ENCODE data around the gene CXADR. TPM values are rescaled to one million over a fixed set of nuclear protein-coding genes. Genes with fewer than 3 reads are reported as not detected.
A peak's percentile ranks its signal among the peaks of the same experiment; 100 is the strongest.

CXADR gene
- total and polyA plus RNA-seq, 4 donors = 8.5 to 46.4 (median 26.5) TPM

DNA sequence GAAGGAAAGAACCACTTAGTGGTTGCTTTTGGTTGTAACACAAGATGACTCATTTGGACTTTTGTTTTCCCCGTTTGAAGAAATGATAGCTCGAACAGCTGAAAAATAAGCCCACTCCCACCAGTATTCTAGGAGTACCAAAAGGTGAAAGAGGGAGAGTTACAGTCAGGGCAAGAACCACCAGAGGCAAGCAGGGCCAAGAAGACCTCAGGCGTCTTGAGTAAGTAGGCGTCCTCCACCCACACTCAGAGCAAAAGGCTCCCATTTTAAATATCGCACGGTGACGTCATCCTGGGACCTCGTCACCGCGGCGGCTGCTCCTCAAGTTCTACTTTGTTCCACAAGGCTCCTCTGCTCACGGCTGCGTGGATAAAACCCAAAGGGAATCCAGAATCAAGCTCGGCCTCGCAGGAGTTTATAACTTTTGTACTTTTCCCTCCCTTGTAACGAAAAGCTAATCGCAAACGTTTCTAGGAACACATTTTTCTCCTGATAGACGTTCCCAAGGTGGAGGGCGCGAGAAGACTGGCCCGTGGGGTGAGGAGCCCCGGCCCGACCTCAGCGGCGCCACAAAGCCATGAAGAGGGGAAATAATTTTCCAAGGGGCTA, 98.7 kb downstream of the CXADR start:
- peak; percentile 82 for DNase-seq (ENCODE audit: low spot score)
- peaks cover 0 to 6% (median 1%) of the 10 kb centered on the region in 4 donors for H3K36me3 ChIP-seq (ENCODE audit: control insufficient read depth in 4 of 4, insufficient read depth in 3 of 4, low read depth in 1 of 4, low read length in 3 of 4)
- TF ChIP-seq, protein P1, sequence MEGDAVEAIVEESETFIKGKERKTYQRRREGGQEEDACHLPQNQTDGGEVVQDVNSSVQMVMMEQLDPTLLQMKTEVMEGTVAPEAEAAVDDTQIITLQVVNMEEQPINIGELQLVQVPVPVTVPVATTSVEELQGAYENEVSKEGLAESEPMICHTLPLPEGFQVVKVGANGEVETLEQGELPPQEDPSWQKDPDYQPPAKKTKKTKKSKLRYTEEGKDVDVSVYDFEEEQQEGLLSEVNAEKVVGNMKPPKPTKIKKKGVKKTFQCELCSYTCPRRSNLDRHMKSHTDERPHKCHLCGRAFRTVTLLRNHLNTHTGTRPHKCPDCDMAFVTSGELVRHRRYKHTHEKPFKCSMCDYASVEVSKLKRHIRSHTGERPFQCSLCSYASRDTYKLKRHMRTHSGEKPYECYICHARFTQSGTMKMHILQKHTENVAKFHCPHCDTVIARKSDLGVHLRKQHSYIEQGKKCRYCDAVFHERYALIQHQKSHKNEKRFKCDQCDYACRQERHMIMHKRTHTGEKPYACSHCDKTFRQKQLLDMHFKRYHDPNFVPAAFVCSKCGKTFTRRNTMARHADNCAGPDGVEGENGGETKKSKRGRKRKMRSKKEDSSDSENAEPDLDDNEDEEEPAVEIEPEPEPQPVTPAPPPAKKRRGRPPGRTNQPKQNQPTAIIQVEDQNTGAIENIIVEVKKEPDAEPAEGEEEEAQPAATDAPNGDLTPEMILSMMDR (IDR thresholded peaks at IDR 0.05; ENCODE audit: low read depth, low read length, missing input control) = no peak
- TF ChIP-seq YY1 (IDR thresholded peaks at IDR 0.05) (peak; percentile 67), REST (IDR thresholded peaks at IDR 0.05) (no peak), TAF1 (conservative IDR thresholded peaks at IDR 0.05) (no peak), GABPA (IDR thresholded peaks at IDR 0.05 in 1 of 2, conservative IDR thresholded peaks at IDR 0.05 in 1 of 2) (no peak), HNF4G (IDR thresholded peaks at IDR 0.05) (no peak), JUND (IDR thresholded peaks at IDR 0.05) (peak; percentile 84 to 91), FOXA2 (IDR thresholded peaks at IDR 0.05) (no peak), RAD21 (IDR thresholded peaks at IDR 0.05) (no peak), SP1 (IDR thresholded peaks at IDR 0.05) (no peak), HNF4A (conservative IDR thresholded peaks at IDR 0.05) (peak in 1 of 2 donors; percentile 11)
- TF ChIP-seq, protein P2, sequence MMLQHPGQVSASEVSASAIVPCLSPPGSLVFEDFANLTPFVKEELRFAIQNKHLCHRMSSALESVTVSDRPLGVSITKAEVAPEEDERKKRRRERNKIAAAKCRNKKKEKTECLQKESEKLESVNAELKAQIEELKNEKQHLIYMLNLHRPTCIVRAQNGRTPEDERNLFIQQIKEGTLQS (IDR thresholded peaks at IDR 0.05) = peak; percentile 75
- no peaks in the 10 kb centered on the region for H3K27me3 ChIP-seq (ENCODE audit: control insufficient read depth in 4 of 4, insufficient read depth in 4 of 4, low read length in 3 of 4)
- H3K4me3 ChIP-seq (ENCODE audit: low read depth in 1 of 3, low read length in 3 of 3) = peak overlapping the region; percentile 50 to 77 (median 69)
- H3K9me3 ChIP-seq (ENCODE audit: control insufficient read depth in 4 of 4, low read length in 3 of 4) = no peaks in the 10 kb centered on the region
- H3K4me1 ChIP-seq (ENCODE audit: control insufficient read depth in 4 of 4, insufficient read depth in 4 of 4, low read length in 3 of 4) = peaks cover 0 to 18% (median 4%) of the 10 kb centered on the region in 4 donors
- peak overlapping the region; percentile 67 to 89 for H3K27ac ChIP-seq (ENCODE audit: low read depth in 1 of 2, low read length in 2 of 2)
- WGBS = under 1% methylated on average over 26 of the region's 26 CpGs
- H3K9ac ChIP-seq (ENCODE audit: low read depth in 1 of 2, low read length in 2 of 2) = peak overlapping the region; percentile 82 to 96

- Histone ChIP-seq H3K9ac (ENCODE audit: low read depth in 1 of 2, low read length in 2 of 2) (peak overlapping the region; percentile 82 to 96), H3K27ac (ENCODE audit: low read depth in 1 of 2, low read length in 2 of 2) (peak overlapping the region; percentile 67 to 89), H3K4me3 (ENCODE audit: low read depth in 1 of 3, low read length in 3 of 3) (peak overlapping the region; percentile 50 to 77 (median 69)), H3K36me3 (ENCODE audit: control insufficient read depth in 4 of 4, insufficient read depth in 3 of 4, low read depth in 1 of 4, low read length in 3 of 4) (peaks cover 0 to 6% (median 1%) of the 10 kb centered on the region in 4 donors), H3K9me3 (ENCODE audit: control insufficient read depth in 4 of 4, low read length in 3 of 4) (no peaks in the 10 kb centered on the region), H3K4me1 (ENCODE audit: control insufficient read depth in 4 of 4, insufficient read depth in 4 of 4, low read length in 3 of 4) (peaks cover 0 to 18% (median 4%) of the 10 kb centered on the region in 4 donors), H3K27me3 (ENCODE audit: control insufficient read depth in 4 of 4, insufficient read depth in 4 of 4, low read length in 3 of 4) (no peaks in the 10 kb centered on the region)
- under 1% methylated on average over 50 of the region's 50 CpGs for WGBS
- DNase-seq (ENCODE audit: low spot score) = no peak
- TF ChIP-seq, protein P1 (IDR thresholded peaks at IDR 0.05; ENCODE audit: low read depth, low read length, missing input control) = no peak
- TF ChIP-seq MAX (IDR thresholded peaks at IDR 0.05) (no peak), JUND (IDR thresholded peaks at IDR 0.05) (no peak), EGR1 (IDR thresholded peaks at IDR 0.05; ENCODE audit: low read depth in 2 of 2) (no peak), RXRA (IDR thresholded peaks at IDR 0.05) (no peak), TAF1 (conservative IDR thresholded peaks at IDR 0.05) (no peak), HNF4G (IDR thresholded peaks at IDR 0.05) (no peak), GABPA (IDR thresholded peaks at IDR 0.05 in 1 of 2, conservative IDR thresholded peaks at IDR 0.05 in 1 of 2) (no peak), YY1 (IDR thresholded peaks at IDR 0.05) (no peak), NR2F2 (IDR thresholded peaks at IDR 0.05) (no peak), HNF4A (conservative IDR thresholded peaks at IDR 0.05) (no peak), REST (IDR thresholded peaks at IDR 0.05) (no peak), SP1 (IDR thresholded peaks at IDR 0.05) (no peak)
- TF ChIP-seq, protein P2 (IDR thresholded peaks at IDR 0.05) = no peak
These were observed 99.3 kb downstream of the CXADR start for GRCh38 chr21:17612023-17612564.
